GM12801 (cell line): ENCODE results near the gene IL22RA2.

Experiments used
- CTCF ChIP-seq: IDR thresholded peaks from one replicate; pipeline ENCODE4 v1.5.1; 2011; ENCODE audit warnings: control low read depth; ENCODE audit not compliant: insufficient read length; ENCODE audit errors: extremely low read depth

Gene IL22RA2

GRCh38 chr6:137116807-137117206 is 56.6 kb downstream of the IL22RA2 start:
- TF ChIP-seq CTCF: no peak

- no peak for TF ChIP-seq CTCF
These were observed 57.8 kb downstream of the IL22RA2 start for GRCh38 chr6:137115658-137116057.

DNA sequence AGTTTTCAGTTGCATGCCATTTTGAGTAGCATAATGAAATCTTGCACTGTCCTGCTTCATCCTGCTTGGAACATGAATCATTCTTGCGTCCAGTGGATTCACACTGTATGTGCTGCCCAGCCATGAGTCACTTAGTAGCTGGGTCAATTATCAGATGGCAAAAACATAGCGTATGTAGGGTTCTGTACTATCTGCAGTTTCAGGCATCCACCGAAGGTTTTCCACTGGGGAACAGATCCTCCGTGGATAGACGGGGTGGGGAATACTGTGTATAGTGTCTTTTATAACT is 61.4 kb downstream of the IL22RA2 start:
- no peak for TF ChIP-seq CTCF

- no peak for TF ChIP-seq CTCF
These were observed 62.0 kb downstream of the IL22RA2 start for GRCh38 chr6:137111296-137112066.

- TF ChIP-seq CTCF: no peak
These were observed 65.7 kb downstream of the IL22RA2 start for GRCh38 chr6:137107767-137108105.

DNA sequence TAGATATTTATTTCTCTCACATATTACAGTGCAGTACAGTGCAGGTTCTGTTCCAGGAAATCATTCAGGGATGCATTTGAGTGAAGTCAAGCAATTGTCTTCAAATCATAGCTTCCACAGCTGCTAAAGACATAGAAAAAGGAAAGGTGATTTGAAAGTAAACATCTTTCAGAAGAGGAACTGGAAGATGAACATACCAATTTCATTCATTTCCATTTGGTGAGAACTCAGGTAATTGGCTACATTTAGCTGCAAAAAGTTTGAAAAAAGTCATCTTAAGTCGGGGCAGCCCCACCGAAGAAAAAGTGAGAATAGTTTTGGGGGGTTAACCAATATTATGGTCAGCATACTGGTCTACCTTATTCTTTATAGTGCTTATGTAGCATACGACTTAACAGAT is 67.3 kb downstream of the IL22RA2 start:
- no peak for TF ChIP-seq CTCF

GRCh38 chr6:137105375-137105774 is 68.1 kb downstream of the IL22RA2 start:
- TF ChIP-seq CTCF: no peak

DNA sequence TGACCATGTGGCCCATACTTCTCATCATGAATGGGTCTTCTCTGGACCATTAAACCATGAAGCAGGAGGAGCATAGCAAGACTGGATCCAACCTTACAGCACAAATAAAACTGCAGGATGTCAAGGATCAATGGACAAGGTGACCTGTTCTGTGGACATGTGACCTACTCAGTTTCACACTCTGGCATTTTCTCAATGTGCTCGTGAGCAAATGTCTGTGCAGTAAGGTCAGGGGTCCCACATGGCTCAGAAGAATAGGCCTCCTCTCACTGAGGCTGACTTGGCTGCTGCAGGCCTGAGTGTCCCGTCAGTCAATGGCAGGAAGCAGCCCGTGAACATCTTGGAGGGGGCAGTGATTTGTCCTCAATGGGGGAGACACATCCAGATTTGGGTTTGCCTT is 68.5 kb downstream of the IL22RA2 start:
- TF ChIP-seq CTCF: no peak
